Central memory CD8-positive, alpha-beta T cell (primary cell): ENCODE data around the gene GPC5.

ENCODE experiments used
- ATAC-seq: fragments of 150-1000 bp; cut with Tn5 transposase; replicated peaks from 2 replicates; pipeline ENCODE4 v1.10.0; 2022; ENCODE audit warnings: mild to moderate bottlenecking, moderate FRiP score, moderate number of reproducible peaks; ENCODE audit not compliant: poor library complexity, severe bottlenecking; ENCODE audit errors: extremely low read depth
- DNase-seq, 2 donors: peaks; one replicate each; pipeline ENCODE4 v3.0.0; 2021; ENCODE audit warnings: low spot score in 2 of 2
- H3K27ac Mint-ChIP-seq: one replicate; pipeline ENCODE4 v1.8.0; 2022; ENCODE audit warnings: low read depth, mild to moderate bottlenecking, moderate library complexity, mixed read lengths
- H3K27me3 Mint-ChIP-seq: one replicate; pipeline ENCODE4 v1.8.0; 2022; ENCODE audit warnings: mixed read lengths
- H3K36me3 Mint-ChIP-seq: one replicate; pipeline ENCODE4 v1.8.0; 2022; ENCODE audit warnings: mild to moderate bottlenecking, moderate library complexity, mixed read lengths; ENCODE audit not compliant: insufficient read depth
- H3K4me1 Mint-ChIP-seq: one replicate; pipeline ENCODE4 v1.8.0; 2022; ENCODE audit warnings: mixed read lengths
- H3K4me3 Mint-ChIP-seq: one replicate; pipeline ENCODE4 v1.8.0; 2022; ENCODE audit warnings: mild to moderate bottlenecking, moderate library complexity, mixed read lengths
- H3K9me3 Mint-ChIP-seq: one replicate; pipeline ENCODE4 v1.8.0; 2022; ENCODE audit warnings: mixed read lengths

GPC5 gene

DNA sequence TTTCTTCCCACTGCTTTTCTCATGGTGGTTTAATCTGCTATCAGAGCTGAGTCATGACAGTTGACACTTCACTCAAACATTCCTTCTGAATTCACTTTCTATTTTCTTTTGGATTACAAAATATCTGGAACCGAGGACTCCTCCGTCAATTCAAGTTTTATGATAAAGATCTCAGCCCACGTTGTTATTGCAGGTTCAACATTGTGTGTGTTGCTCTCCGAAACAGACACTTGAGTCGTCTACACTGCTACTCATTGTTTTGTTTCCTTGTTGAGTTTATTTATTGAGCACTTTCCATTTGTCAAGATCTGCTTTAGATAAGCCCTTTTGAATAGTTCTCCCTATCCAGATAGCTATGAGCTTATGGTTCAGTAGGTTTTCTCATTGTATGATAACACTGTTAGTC is 1192.1 kb downstream of the GPC5 start:
- no peaks in the 10 kb centered on the region for H3K4me1 Mint-ChIP-seq
- no peak for DNase-seq
- no peak overlapping the region for H3K27ac Mint-ChIP-seq
- H3K4me3 Mint-ChIP-seq: no peak overlapping the region
- no peaks in the 10 kb centered on the region for H3K27me3 Mint-ChIP-seq
- H3K36me3 Mint-ChIP-seq: no peaks in the 10 kb centered on the region
- ATAC-seq: no peak
- peaks cover 29% of the 10 kb centered on the region for H3K9me3 Mint-ChIP-seq

DNA sequence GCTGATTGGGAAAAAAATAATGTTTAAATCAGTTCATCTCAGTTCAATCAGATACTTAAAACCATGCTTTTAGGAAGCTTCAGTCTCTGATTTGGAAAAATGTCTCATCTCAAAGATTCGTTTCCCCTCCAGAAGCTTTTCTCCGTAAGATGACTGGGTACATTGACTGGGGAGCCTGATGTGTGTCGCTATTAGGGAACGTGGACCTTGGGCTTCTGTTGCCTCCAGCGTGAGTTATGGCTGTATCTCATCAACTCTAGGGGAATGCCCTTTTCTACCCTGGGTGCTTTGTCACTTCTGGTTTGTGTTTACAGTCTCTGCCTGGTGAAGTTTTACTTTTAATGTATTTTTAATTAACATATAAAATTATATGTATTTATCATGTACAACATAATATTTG is 1192.7 kb downstream of the GPC5 start:
- H3K36me3 Mint-ChIP-seq: no peaks in the 10 kb centered on the region
- ATAC-seq: no peak
- H3K4me1 Mint-ChIP-seq: no peaks in the 10 kb centered on the region
- no peaks in the 10 kb centered on the region for H3K27me3 Mint-ChIP-seq
- H3K4me3 Mint-ChIP-seq: no peak overlapping the region
- DNase-seq: no peak
- no peak overlapping the region for H3K27ac Mint-ChIP-seq
- peaks cover 24% of the 10 kb centered on the region for H3K9me3 Mint-ChIP-seq

DNA sequence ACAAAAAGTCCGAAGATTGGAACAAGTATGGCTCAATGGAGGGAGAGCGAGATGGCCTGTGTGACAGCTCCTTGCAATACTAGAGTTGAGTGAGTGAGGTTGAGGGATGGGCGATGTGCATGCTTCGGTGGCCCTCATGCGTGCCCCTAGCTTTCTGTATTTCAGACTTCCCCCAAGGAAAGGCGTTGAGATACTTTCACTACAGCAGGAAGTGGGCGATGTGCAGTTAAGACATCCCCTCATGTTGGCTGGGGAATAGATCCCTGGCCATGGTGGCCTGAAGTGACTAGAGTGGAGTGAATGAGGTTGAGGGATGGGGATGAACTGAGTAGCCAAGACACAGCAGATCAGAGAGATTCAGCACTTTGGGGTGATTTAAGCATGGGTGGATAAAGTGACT is 1194.3 kb downstream of the GPC5 start:
- Mint-ChIP-seq H3K36me3 (no peaks in the 10 kb centered on the region), H3K4me1 (no peaks in the 10 kb centered on the region), H3K9me3 (peaks cover 21% of the 10 kb centered on the region), H3K27me3 (no peaks in the 10 kb centered on the region), H3K4me3 (no peak overlapping the region), H3K27ac (no peak overlapping the region)
- DNase-seq (no peak), ATAC-seq (no peak)

DNA sequence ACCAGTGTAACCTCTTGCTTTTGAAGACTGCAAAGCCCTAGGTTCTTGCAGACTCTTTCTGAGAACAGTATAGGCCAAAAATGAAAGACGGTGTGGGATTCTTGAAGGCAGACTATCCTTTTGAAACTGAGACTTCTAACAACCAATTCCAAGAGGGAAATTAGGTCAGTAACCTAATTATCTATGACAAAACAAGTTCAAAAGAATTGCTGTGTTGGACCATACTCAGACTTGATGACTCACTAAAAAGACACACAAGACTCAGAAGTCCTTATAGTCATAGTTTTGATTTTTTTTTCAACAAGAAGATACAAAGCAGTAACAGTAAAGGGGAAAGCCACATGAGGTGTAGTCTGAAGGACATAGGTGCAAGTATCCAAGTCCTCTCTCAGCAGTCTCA is 1204.1 kb downstream of the GPC5 start:
- H3K27ac Mint-ChIP-seq: no peak overlapping the region
- no peaks in the 10 kb centered on the region for H3K27me3 Mint-ChIP-seq
- H3K36me3 Mint-ChIP-seq: peaks cover 1% of the 10 kb centered on the region
- DNase-seq (no peak), ATAC-seq (no peak)
- no peaks in the 10 kb centered on the region for H3K4me1 Mint-ChIP-seq
- H3K4me3 Mint-ChIP-seq: no peak overlapping the region
- peaks cover 12% of the 10 kb centered on the region for H3K9me3 Mint-ChIP-seq

DNA sequence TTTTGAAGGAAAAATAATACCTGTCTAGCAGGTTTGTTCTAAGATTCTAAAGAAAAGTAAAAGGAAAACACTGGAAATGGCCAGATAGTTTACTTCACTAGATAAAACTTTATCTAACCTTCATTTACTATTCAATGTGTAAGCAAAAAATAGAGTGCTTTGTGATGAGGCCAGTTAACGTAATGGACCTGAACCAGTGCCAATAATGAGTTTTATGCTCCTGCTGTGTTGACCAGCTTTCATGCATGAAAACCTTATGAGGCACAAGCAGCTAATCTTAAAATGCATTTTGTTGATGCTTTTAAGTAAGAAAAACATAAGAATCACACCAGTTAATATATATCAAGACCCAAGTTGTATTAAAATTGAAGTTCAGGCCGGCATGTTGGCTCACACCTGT is 1211.0 kb downstream of the GPC5 start:
- H3K36me3 Mint-ChIP-seq: no peaks in the 10 kb centered on the region
- no peaks in the 10 kb centered on the region for H3K27me3 Mint-ChIP-seq
- DNase-seq: no peak
- no peaks in the 10 kb centered on the region for H3K4me1 Mint-ChIP-seq
- no peak for ATAC-seq
- H3K9me3 Mint-ChIP-seq: peaks cover 7% of the 10 kb centered on the region
- H3K27ac Mint-ChIP-seq: no peak overlapping the region
- no peak overlapping the region for H3K4me3 Mint-ChIP-seq

DNA sequence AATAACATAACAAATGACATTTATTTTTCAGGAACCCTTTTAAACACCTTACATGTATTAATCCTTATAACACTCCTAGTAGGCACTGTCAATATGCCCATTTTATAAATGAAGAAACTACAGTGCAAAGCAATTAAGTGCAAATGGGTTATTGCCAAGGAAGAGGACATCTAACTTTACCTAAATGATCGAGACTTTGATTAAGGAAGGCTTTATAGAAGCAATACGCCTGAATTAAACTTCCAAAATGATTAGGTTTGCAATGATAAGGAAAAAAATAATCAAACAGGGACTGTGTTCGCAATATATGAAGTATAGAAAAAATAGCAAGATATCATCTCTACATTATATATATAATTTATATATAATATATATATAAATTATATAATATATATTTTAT is 1214.5 kb downstream of the GPC5 start:
- H3K27me3 Mint-ChIP-seq: no peaks in the 10 kb centered on the region
- H3K4me3 Mint-ChIP-seq: no peak overlapping the region
- ATAC-seq (no peak), DNase-seq (no peak)
- no peaks in the 10 kb centered on the region for H3K36me3 Mint-ChIP-seq
- no peak overlapping the region for H3K27ac Mint-ChIP-seq
- peaks cover 13% of the 10 kb centered on the region for H3K9me3 Mint-ChIP-seq
- H3K4me1 Mint-ChIP-seq: no peaks in the 10 kb centered on the region

DNA sequence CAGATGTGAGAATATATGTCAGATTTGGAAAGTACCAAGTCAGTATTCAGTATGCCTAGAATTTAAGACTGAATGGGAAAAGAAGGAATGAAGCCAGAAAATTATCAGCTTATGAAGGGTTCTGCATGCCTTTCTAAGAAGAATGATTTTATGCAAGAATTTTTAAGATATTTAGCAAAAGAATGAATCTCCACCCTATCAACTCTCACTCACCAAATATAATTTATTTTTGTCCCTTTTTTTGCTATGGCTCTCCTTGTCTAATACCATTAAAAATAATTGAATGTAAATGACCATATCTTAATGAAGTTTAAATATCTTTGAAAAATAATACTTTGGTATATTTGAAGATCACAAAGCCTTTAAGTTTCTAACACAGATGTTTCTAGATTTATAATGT is 1215.5 kb downstream of the GPC5 start:
- no peak overlapping the region for H3K27ac Mint-ChIP-seq
- no peak for ATAC-seq
- no peaks in the 10 kb centered on the region for H3K27me3 Mint-ChIP-seq
- H3K36me3 Mint-ChIP-seq: no peaks in the 10 kb centered on the region
- H3K9me3 Mint-ChIP-seq: peaks cover 8% of the 10 kb centered on the region
- H3K4me1 Mint-ChIP-seq: no peaks in the 10 kb centered on the region
- DNase-seq: no peak
- H3K4me3 Mint-ChIP-seq: no peak overlapping the region

DNA sequence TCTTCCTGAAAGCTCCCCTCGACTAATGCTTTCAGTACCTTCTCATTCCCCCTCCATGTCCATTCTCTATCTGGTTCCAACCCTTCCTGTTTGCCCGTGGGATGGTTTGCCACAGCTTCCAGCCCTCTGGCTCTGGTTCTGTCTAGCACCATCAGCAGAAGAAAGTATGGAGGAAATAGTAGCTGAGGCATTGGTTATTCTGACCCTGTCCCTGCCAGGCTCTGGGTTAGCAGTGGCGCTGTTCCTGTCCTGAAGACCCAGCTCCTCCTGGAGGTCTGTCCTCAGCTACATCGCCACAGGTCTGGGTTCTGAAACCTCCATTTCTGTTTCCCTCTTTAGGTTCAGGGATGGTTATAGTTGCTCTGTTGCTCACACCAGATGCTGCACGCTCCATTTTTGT is 1223.6 kb downstream of the GPC5 start:
- Mint-ChIP-seq H3K4me1 (no peaks in the 10 kb centered on the region), H3K4me3 (no peak overlapping the region), H3K9me3 (peaks cover 16% of the 10 kb centered on the region), H3K27me3 (no peaks in the 10 kb centered on the region), H3K36me3 (no peaks in the 10 kb centered on the region), H3K27ac (no peak overlapping the region)
- no peak for ATAC-seq
- no peak for DNase-seq

DNA sequence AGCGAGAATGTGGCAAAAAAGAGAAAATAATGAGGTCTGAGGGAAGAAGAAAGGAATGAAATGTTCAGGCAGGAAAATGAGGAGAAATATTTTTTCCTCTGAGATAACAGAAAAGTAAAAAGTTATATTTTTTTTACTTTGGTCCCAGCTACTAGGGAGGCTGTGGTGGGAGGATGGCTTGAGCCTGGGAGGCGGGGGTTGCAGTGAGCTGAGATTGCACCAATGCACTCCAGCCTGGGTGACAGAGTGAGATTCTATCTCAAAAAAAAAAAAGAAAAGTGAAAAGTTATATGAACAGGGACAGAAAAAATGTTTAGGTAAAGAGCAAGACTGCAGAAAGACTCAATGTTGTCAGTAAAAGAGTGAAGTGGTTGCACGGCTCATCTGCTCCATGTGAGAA is 1224.5 kb downstream of the GPC5 start:
- no peak for ATAC-seq
- Mint-ChIP-seq H3K9me3 (peaks cover 10% of the 10 kb centered on the region), H3K4me3 (no peak overlapping the region), H3K36me3 (no peaks in the 10 kb centered on the region), H3K4me1 (no peaks in the 10 kb centered on the region), H3K27ac (no peak overlapping the region), H3K27me3 (no peaks in the 10 kb centered on the region)
- no peak for DNase-seq

DNA sequence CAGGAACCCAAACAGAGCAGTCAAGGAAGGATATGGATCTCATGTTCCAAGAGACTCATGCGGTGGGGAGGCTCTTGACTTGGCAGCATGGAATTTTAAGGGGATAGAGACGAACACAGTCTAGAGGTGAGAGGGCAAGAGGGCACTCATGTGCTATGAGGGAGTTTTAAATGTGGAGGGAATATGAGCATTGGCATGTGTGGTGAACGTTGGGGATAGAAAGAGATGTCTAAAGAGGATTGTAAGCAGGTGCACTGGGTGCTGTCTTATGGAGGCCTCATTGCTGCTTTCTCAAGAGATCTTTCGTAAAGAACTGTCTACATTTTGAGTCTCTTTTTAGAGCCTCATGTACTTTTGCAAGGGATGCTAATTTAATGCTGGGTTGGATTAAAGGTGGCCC is 1227.9 kb downstream of the GPC5 start:
- no peak for ATAC-seq
- Mint-ChIP-seq H3K9me3 (peaks cover 10% of the 10 kb centered on the region), H3K36me3 (no peaks in the 10 kb centered on the region), H3K4me3 (no peak overlapping the region), H3K27ac (no peak overlapping the region), H3K4me1 (no peaks in the 10 kb centered on the region), H3K27me3 (no peaks in the 10 kb centered on the region)
- no peak for DNase-seq

DNA sequence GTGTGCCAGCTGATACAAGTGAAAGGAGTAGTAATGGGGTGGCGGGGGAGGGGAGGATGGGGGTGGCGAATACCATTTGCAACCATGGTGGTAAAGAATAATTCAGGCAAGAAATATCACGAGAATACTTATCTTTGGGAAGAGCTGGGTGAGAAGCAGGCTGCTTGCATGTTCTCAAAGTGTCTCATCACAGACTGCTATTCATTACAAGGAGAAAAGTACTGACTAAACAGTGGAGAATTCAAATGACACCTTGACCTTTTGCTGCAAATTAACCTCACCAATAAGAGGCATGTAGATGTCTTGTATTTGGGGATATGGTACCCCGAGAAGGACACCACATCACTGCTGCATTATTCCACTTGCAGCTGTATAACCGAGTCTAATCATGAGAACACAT is 1242.5 kb downstream of the GPC5 start:
- Mint-ChIP-seq H3K27me3 (no peaks in the 10 kb centered on the region), H3K4me1 (no peaks in the 10 kb centered on the region), H3K4me3 (no peak overlapping the region), H3K27ac (no peak overlapping the region), H3K36me3 (no peaks in the 10 kb centered on the region), H3K9me3 (peaks cover 19% of the 10 kb centered on the region)
- ATAC-seq (no peak), DNase-seq (no peak)

DNA sequence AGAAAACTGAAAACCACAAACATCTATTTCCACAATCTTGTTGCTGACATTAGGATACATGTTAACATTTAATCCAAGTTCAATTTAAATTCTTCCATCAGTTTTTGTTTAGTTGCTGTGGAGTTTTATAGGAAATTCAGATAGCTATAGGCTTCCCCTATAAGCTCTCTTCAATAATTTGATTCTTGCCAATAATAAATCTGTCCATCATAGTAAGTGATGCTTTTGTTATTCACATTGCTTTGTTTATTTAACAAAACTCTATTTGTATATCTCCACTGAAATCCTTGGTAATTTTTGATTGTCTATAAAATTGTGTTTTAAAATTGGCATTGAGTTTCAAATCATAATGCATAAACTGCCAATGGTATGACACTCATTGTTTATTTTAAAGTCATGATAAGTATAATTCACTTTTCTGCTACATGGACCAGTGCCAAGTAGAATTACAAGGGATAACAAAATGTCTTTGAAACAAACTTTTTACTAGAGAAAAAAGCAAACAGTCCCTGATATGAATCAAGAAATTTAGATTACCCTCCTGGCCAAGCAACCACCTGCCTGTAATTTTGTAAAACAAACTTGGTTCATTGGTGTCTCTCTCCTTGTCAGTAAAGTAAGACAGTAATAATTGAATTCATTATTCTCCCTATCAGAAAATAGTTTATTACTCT is 1250.9 kb downstream of the GPC5 start:
- no peaks in the 10 kb centered on the region for H3K4me1 Mint-ChIP-seq
- no peak overlapping the region for H3K27ac Mint-ChIP-seq
- no peaks in the 10 kb centered on the region for H3K27me3 Mint-ChIP-seq
- H3K36me3 Mint-ChIP-seq: no peaks in the 10 kb centered on the region
- DNase-seq: no peak
- no peak for ATAC-seq
- peaks cover 6% of the 10 kb centered on the region for H3K9me3 Mint-ChIP-seq
- no peak overlapping the region for H3K4me3 Mint-ChIP-seq

DNA sequence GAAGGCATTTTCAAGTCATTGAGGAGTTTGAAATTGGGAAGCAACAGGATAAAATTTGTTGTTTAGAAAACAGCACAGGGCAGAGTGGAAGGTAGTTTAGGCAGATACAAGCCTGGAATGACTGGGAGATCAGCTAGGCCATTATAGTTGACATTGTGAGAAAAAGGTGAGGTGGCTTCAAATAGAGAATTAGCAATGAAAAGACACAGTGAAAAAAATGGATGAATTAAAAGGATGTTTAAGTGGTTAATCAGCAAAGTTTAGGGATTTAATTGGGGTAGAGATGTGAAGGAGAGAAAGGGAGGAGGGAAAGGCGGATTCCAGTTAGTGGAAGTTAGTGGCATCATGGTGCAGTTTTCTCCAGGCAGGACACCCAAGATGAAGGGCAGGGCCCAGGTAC is 1257.7 kb downstream of the GPC5 start:
- Mint-ChIP-seq H3K27me3 (no peaks in the 10 kb centered on the region), H3K4me3 (no peak overlapping the region), H3K4me1 (no peaks in the 10 kb centered on the region), H3K27ac (no peak overlapping the region), H3K36me3 (no peaks in the 10 kb centered on the region), H3K9me3 (peaks cover 12% of the 10 kb centered on the region)
- ATAC-seq (no peak), DNase-seq (no peak)

DNA sequence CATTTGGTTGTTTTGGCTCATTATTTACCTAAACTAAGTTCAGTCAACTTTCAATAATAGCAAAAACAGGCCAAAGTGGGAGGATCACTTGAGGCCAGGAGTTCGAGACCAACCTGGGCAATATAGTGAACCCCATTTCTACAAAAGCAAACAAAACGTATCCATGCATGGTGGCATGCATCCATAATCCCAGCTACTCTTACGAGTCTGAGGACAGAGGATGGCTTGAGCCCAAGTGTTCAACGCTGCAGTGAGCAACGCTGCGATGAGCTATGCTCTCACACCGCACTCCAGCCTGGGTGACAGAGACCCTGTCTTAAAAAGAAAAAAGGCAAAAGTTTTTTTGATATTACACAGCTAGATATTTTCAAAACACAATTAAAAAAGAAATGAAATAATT is 1258.2 kb downstream of the GPC5 start:
- no peaks in the 10 kb centered on the region for H3K27me3 Mint-ChIP-seq
- no peak overlapping the region for H3K4me3 Mint-ChIP-seq
- H3K9me3 Mint-ChIP-seq: peaks cover 13% of the 10 kb centered on the region
- H3K4me1 Mint-ChIP-seq: no peaks in the 10 kb centered on the region
- ATAC-seq (no peak), DNase-seq (no peak)
- no peaks in the 10 kb centered on the region for H3K36me3 Mint-ChIP-seq
- H3K27ac Mint-ChIP-seq: no peak overlapping the region
